GM12878 (cell line): ENCODE measurements around the gene TPCN1. TPM values are rescaled to one million over a fixed set of nuclear protein-coding genes. Genes with fewer than 3 reads are reported as not detected.

Source experiments
- ATAC-seq: fragments of 200-7000 bp; cut with Tn5 transposase; 3 replicates; pipeline ENCODE4 v1.9.1; 2020; ENCODE audit warnings: mild to moderate bottlenecking, moderate library complexity
- BruUV-seq: library from RNA; stranded (reverse); fragments of 400-500 nt; replicated peaks from 2 replicates; lab custom pipeline; 2021; lab: Mats Ljungman, UMichigan
- CTCF ChIA-PET: fragments of 300-600 bp; sonication (Branson Sonifier 250); formaldehyde crosslinking; extraction: SDS; loops from one replicate; lab custom pipeline; 2021; ENCODE audit warnings: inconsistent platforms; lab: Yijun Ruan, JAX
- POLR2A ChIA-PET: fragments of 350-600 bp; formaldehyde crosslinking; extraction: SDS; loops from one replicate; lab custom pipeline; 2021; ENCODE audit warnings: inconsistent platforms; lab: Charles Lee
- RAD21 ChIA-PET: fragments of 300-600 bp; sonication (Branson Sonifier 250); formaldehyde crosslinking; loops from one replicate; lab custom pipeline; 2023; ENCODE audit warnings: antibody characterized with exemption; ENCODE audit not compliant: unreplicated experiment; lab: Charles Lee
- SMC1A ChIA-PET: fragments of 300-600 bp; sonication (Branson Sonifier 250); formaldehyde crosslinking; loops from one replicate; lab custom pipeline; 2023; ENCODE audit not compliant: unreplicated experiment, uncharacterized antibody; lab: Charles Lee
- DNase-seq: peaks from one replicate; pipeline ENCODE4 v3.0.0-alpha.2; 2011; ENCODE audit warnings: low read depth, low spot score
- FAIRE-seq: peaks from 3 replicates; lab custom pipeline; 2011; peaks lifted over from hg19 to GRCh38; lab: Jason Lieb, UNC
- H2AFZ ChIP-seq: 2 replicates; pipeline ENCODE4 v1.6.0; 2011; ENCODE audit warnings: low read depth, low read length, control low read depth; ENCODE audit not compliant: control insufficient read depth
- H3K27ac ChIP-seq: 2 replicates; pipeline ENCODE4 v1.5.1; 2011; ENCODE audit warnings: control low read depth; ENCODE audit not compliant: control insufficient read depth, insufficient read depth
- H3K27me3 ChIP-seq, 2 experiments: replicated peaks in 1 of 2; 2 replicates each; pipeline versions ENCODE4 v1.6.0 to v1.6.1; 2011; ENCODE audit warnings: low read length in 1 of 2; ENCODE audit not compliant: control insufficient read depth in 2 of 2, insufficient read depth in 2 of 2
- H3K36me3 ChIP-seq, 2 experiments: 2 replicates each; pipeline ENCODE4 v1.5.1; 2011; ENCODE audit warnings: low read length in 1 of 2; ENCODE audit not compliant: control insufficient read depth in 2 of 2, insufficient read depth in 2 of 2
- H3K4me1 ChIP-seq: 2 replicates; pipeline ENCODE4 v1.6.1; 2011; ENCODE audit warnings: mild to moderate bottlenecking, low read length, moderate library complexity, mixed read lengths; ENCODE audit not compliant: control insufficient read depth, insufficient read depth
- H3K4me2 ChIP-seq: 2 replicates; pipeline ENCODE4 v1.6.0; 2011; ENCODE audit warnings: control low read depth; ENCODE audit not compliant: control insufficient read depth, insufficient read depth
- H3K4me3 ChIP-seq: fragments of 200-600 bp; sonication (generic); 2 replicates; pipeline ENCODE4 v1.5.1; 2016
- H3K79me2 ChIP-seq: 2 replicates; pipeline ENCODE4 v1.6.0; 2011; ENCODE audit warnings: low read length; ENCODE audit not compliant: control insufficient read depth, insufficient read depth
- H3K9ac ChIP-seq: 2 replicates; pipeline ENCODE4 v1.8.0; 2011; ENCODE audit warnings: low read length, control low read depth, mixed read lengths; ENCODE audit not compliant: control insufficient read depth, insufficient read depth
- H3K9me3 ChIP-seq: replicated peaks from 3 replicates; pipeline ENCODE4 v1.5.1; 2011; ENCODE audit warnings: mild to moderate bottlenecking, low read length; ENCODE audit not compliant: control insufficient read depth, insufficient read depth
- H4K20me1 ChIP-seq: 2 replicates; pipeline ENCODE4 v1.6.0; 2011; ENCODE audit not compliant: control insufficient read depth, insufficient read depth
- CBX5 ChIP-seq: sonication (generic); IDR thresholded peaks from 2 replicates; pipeline ENCODE4 v1.6.1; 2016; ENCODE audit warnings: low read depth, moderate library complexity, mild to moderate bottlenecking, inconsistent platforms
- FOXK2 ChIP-seq: fragments of 450-650 bp; IDR thresholded peaks from 2 replicates; pipeline ENCODE4 v1.6.1; 2017; ENCODE audit warnings: mild to moderate bottlenecking, moderate library complexity
- NR2F1 ChIP-seq: fragments of 450-650 bp; conservative IDR thresholded peaks from 2 replicates; pipeline ENCODE4 v1.6.1; 2017; ENCODE audit warnings: mild to moderate bottlenecking
- PKNOX1 ChIP-seq: fragments of 450-650 bp; IDR thresholded peaks from 2 replicates; pipeline ENCODE4 v1.6.1; 2016; ENCODE audit warnings: mild to moderate bottlenecking
- RELA ChIP-seq: fragments of 450-650 bp; IDR thresholded peaks from 2 replicates; pipeline ENCODE4 v1.8.0; 2014; ENCODE audit warnings: borderline replicate concordance; ENCODE audit not compliant: partially characterized antibody
- SKIL ChIP-seq: fragments of 450-650 bp; IDR thresholded peaks from 2 replicates; pipeline ENCODE4 v1.6.1; 2017; ENCODE audit warnings: mild to moderate bottlenecking, low read depth, inconsistent platforms; ENCODE audit not compliant: poor library complexity, severe bottlenecking
- SUZ12 ChIP-seq: fragments of 200-600 bp; sonication (generic); IDR thresholded peaks from one replicate; pipeline ENCODE4 v1.6.1; 2018; ENCODE audit warnings: antibody characterized with exemption, mild to moderate bottlenecking; ENCODE audit not compliant: unreplicated experiment
- YBX1 ChIP-seq: fragments of 450-650 bp; IDR thresholded peaks from 2 replicates; pipeline ENCODE4 v1.6.1; 2016; ENCODE audit warnings: antibody characterized with exemption
- WGBS: methylation state at CpG from one replicate; pipeline ENCODE4 v1.1.6; 2016; ENCODE audit warnings: low lambda C conversion rate; ENCODE audit not compliant: insufficient replicate concordance, insufficient coverage; ENCODE audit errors: missing lambda C conversion rate; 5-methylcytosine and 5-hydroxymethylcytosine counted together
- in situ Hi-C: fragments of 300-500 bp; cut with MboI; formaldehyde crosslinking; loops from 9 replicates; pipeline ENCODE4 v1.14.3; 2018; ENCODE audit warnings: mixed read lengths
- intact Hi-C: fragments of 100-400 bp; cut with micrococcal nuclease; formaldehyde crosslinking; loops from one replicate; pipeline ENCODE4 v1.14.2; 2022; ENCODE audit not compliant: unreplicated experiment
- polyA plus RNA-seq, 11 experiments: library from polyadenylated mRNA; depleted of rRNA in 4 of 11; unstranded in 6 of 11; stranded (reverse) in 5 of 11; fragments of >200 nt; fragmentation: Nextera tagmentation in 4 of 11; fragmentation: Illumina TruSeq in 1 of 11; extraction: Ambion mirVana in 4 of 11; extraction: Trizol in 1 of 11; gene quantifications; 1 replicate in 1 of 11; 2 replicates in 10 of 11; pipeline versions ENCODE4 v1.2.1 to v1.2.3, GENCODE V29; 2011 to 2016; ENCODE audit warnings: inconsistent platforms in 2 of 11, missing spikeins in 2 of 11, low read depth in 1 of 11
- total RNA-seq, 4 experiments: library from RNA; depleted of rRNA in 3 of 4; stranded (reverse); fragments of >200 nt in 3 of 4; fragmentation: Illumina TruSeq in 1 of 4; extraction: Trizol in 1 of 4; gene quantifications; 2 replicates each; pipeline versions ENCODE4 v1.2.1 to v1.2.3, GENCODE V29; 2013 to 2021
- TF ChIP-seq, protein P1 (sequence below): IDR thresholded peaks from 2 replicates; pipeline ENCODE4 v1.6.1; 2011; ENCODE audit warnings: borderline replicate concordance, low read depth, mild to moderate bottlenecking, moderate library complexity, mixed read lengths, low read length; ENCODE audit not compliant: insufficient read depth; ENCODE audit errors: extremely low read length
- TF ChIP-seq, protein P2 (sequence below): IDR thresholded peaks from 2 replicates; pipeline ENCODE4 v1.6.1; 2012; ENCODE audit warnings: low read depth, low read length, improper control_type of control experiment
- TF ChIP-seq, protein P3 (sequence below): fragments of 150-350 bp; IDR thresholded peaks from 2 replicates; pipeline ENCODE4 v1.6.1; 2016; ENCODE audit warnings: low read depth, low read length

The TPCN1 gene
- total and polyA plus RNA-seq, 10 of the 15 experiments (the other 5 are each of a cell fraction or from before 2014, with no cell fraction given) = 0.79 to 30.9 (median 19.4) TPM

GRCh38 chr12:113184098-113184899 is 37.0 kb upstream of the TPCN1 start:
- ChIA-PET CTCF (interaction anchor here (0.7 to 3.9 kb wide), 10 partner anchors 11 to 196 kb away, joined by 3 to 29 read pairs (median 4); no protein-coding TSS in a partner anchor), SMC1A (interaction anchor here (0.8 to 4.4 kb wide), 5 partner anchors 11 to 83 kb away, joined by 3 to 24 read pairs (median 5); no protein-coding TSS in a partner anchor), POLR2A (interaction anchor here (1.3 to 1.8 kb wide), 2 partner anchors 33 to 37 kb away, joined by 4 to 8 read pairs; partner anchors contain the start of gene TPCN1), RAD21 (interaction anchor here (1.2 to 2.2 kb wide), 5 partner anchors 25 to 262 kb away, joined by 3 to 8 read pairs (median 3); no protein-coding TSS in a partner anchor)
- BruUV-seq = no TSS peak
- ATAC-seq (peak; percentile 66), FAIRE-seq (no peak), DNase-seq (no peak)
- Histone ChIP-seq H3K4me3 (peak overlapping the region; percentile 86), H3K4me2 (peak overlapping the region; percentile 93), H4K20me1 (no peaks in the 10 kb centered on the region; the same call in 1 of the 2 replicates), H3K36me3 (peaks cover 13 to 19% of the 10 kb centered on the region in 2 experiments), H3K9me3 (no peaks in the 10 kb centered on the region), H3K27ac (peak overlapping the region; percentile 94), H3K4me1 (peaks cover 9% of the 10 kb centered on the region), H3K27me3 (no peaks in the 10 kb centered on the region), H2AFZ (peak overlapping the region; percentile 71), H3K79me2 (peaks cover 50% of the 10 kb centered on the region), H3K9ac (peak overlapping the region; percentile 97)
- WGBS = 17% methylated on average over 25 of the region's 26 CpGs
- in situ Hi-C loops = no loop called here
- intact Hi-C loops = no loop called here
- TF ChIP-seq NR2F1 (0 out of 2 replicates have a peak, but pooled peaks have one; percentile 35), RELA (no peak), SKIL (peak; percentile 59), PKNOX1 (no peak), FOXK2 (no peak), CBX5 (no peak), SUZ12 (no peak), YBX1 (no peak)
- TF ChIP-seq, protein P1, sequence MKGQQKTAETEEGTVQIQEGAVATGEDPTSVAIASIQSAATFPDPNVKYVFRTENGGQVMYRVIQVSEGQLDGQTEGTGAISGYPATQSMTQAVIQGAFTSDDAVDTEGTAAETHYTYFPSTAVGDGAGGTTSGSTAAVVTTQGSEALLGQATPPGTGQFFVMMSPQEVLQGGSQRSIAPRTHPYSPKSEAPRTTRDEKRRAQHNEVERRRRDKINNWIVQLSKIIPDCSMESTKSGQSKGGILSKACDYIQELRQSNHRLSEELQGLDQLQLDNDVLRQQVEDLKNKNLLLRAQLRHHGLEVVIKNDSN = no peak
- TF ChIP-seq, protein P2, sequence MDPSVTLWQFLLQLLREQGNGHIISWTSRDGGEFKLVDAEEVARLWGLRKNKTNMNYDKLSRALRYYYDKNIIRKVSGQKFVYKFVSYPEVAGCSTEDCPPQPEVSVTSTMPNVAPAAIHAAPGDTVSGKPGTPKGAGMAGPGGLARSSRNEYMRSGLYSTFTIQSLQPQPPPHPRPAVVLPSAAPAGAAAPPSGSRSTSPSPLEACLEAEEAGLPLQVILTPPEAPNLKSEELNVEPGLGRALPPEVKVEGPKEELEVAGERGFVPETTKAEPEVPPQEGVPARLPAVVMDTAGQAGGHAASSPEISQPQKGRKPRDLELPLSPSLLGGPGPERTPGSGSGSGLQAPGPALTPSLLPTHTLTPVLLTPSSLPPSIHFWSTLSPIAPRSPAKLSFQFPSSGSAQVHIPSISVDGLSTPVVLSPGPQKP = no peak
- TF ChIP-seq, protein P3, sequence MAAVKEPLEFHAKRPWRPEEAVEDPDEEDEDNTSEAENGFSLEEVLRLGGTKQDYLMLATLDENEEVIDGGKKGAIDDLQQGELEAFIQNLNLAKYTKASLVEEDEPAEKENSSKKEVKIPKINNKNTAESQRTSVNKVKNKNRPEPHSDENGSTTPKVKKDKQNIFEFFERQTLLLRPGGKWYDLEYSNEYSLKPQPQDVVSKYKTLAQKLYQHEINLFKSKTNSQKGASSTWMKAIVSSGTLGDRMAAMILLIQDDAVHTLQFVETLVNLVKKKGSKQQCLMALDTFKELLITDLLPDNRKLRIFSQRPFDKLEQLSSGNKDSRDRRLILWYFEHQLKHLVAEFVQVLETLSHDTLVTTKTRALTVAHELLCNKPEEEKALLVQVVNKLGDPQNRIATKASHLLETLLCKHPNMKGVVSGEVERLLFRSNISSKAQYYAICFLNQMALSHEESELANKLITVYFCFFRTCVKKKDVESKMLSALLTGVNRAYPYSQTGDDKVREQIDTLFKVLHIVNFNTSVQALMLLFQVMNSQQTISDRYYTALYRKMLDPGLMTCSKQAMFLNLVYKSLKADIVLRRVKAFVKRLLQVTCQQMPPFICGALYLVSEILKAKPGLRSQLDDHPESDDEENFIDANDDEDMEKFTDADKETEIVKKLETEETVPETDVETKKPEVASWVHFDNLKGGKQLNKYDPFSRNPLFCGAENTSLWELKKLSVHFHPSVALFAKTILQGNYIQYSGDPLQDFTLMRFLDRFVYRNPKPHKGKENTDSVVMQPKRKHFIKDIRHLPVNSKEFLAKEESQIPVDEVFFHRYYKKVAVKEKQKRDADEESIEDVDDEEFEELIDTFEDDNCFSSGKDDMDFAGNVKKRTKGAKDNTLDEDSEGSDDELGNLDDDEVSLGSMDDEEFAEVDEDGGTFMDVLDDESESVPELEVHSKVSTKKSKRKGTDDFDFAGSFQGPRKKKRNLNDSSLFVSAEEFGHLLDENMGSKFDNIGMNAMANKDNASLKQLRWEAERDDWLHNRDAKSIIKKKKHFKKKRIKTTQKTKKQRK = no peak
